ENCODE results near the gene TMEM132A.

TMEM132A gene

DNA sequence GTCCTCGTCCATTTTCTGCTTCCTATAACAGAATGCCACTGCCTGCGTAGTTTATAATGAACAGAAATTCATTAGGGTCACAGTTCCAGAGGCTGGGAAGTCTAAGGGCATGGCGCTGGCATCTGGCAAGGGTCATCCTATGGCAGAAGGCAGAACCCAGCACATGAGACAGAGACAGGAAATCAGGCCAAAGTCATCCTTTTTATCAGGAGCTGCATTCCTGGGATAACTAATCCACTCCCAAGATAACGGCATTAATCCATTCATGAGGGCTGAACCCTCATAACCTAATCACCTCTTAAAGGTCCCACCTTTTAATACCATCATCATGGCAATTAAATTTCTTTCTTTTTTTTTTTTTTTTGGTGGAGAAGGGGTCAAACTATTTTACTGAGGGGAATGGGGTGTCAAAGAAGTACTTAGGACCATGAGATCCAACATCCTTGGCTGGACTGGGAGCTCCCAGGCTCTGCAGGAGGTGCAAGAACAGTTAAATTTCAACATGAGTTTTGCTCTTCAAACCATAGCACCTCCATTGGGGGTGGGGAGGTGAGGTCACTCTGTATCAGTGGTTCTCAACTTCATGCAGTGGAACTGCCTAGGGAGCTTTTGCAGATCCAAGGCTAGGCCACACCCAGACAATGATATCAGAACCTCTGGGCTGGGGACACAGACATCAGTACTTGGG, 5.9 kb upstream of the TMEM132A start:
- H3K4me3 ChIP-seq (ENCODE audit: low read depth, low read length) = no peak overlapping the region
- no peak for TF ChIP-seq CTCF (conservative IDR thresholded peaks at IDR 0.05; ENCODE audit: low read depth, low read length)
- DNase-seq (ENCODE audit: low read depth) = no peak

GRCh38 chr11:60918939-60919265, 5.4 kb upstream of the TMEM132A start:
- no peak for TF ChIP-seq CTCF (conservative IDR thresholded peaks at IDR 0.05; ENCODE audit: low read depth, low read length)
- no peak overlapping the region for H3K4me3 ChIP-seq (ENCODE audit: low read depth, low read length)
- DNase-seq (ENCODE audit: low read depth) = peak; percentile 80

DNA sequence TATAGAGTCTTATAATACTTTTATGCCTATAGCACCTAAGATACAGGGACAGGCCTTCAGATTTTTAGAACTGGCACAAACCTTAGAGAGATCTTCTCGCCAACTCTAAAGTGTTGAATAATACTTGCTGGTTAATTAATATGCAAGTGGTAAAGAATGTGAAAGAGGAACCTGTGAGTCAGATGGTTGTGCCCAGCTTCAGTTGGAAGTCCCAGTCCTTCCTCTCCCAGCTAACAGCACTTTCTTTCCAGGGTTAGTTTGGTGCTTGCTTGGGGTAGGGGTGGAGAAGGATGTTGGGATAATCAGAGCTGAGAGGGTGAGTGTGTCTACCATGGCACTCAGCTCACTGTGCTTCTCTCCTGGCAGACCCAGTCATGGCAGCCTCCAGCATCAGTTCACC, 4.9 kb upstream of the TMEM132A start:
- H3K4me3 ChIP-seq (ENCODE audit: low read depth, low read length) = no peak overlapping the region
- peak; percentile 12 for DNase-seq (ENCODE audit: low read depth)
- TF ChIP-seq CTCF (conservative IDR thresholded peaks at IDR 0.05; ENCODE audit: low read depth, low read length) = no peak

GRCh38 chr11:60919956-60920355, 4.3 kb upstream of the TMEM132A start:
- H3K4me3 ChIP-seq (ENCODE audit: low read depth, low read length) = no peak overlapping the region
- TF ChIP-seq CTCF (conservative IDR thresholded peaks at IDR 0.05; ENCODE audit: low read depth, low read length) = no peak
- DNase-seq (ENCODE audit: low read depth) = no peak

GRCh38 chr11:60921259-60921658, 3.0 kb upstream of the TMEM132A start:
- no peak for DNase-seq (ENCODE audit: low read depth)
- H3K4me3 ChIP-seq (ENCODE audit: low read depth, low read length) = no peak overlapping the region

GRCh38 chr11:60921777-60922335, 2.4 kb upstream of the TMEM132A start:
- no peak for TF ChIP-seq CTCF (conservative IDR thresholded peaks at IDR 0.05; ENCODE audit: low read depth, low read length)
- no peak for DNase-seq (ENCODE audit: low read depth)
- H3K4me3 ChIP-seq (ENCODE audit: low read depth, low read length) = no peak overlapping the region

More at GRCh38 chr11:60921259-60921658, 3.0 kb upstream of the TMEM132A start:
- no peak for TF ChIP-seq CTCF (conservative IDR thresholded peaks at IDR 0.05; ENCODE audit: low read depth, low read length)

DNA sequence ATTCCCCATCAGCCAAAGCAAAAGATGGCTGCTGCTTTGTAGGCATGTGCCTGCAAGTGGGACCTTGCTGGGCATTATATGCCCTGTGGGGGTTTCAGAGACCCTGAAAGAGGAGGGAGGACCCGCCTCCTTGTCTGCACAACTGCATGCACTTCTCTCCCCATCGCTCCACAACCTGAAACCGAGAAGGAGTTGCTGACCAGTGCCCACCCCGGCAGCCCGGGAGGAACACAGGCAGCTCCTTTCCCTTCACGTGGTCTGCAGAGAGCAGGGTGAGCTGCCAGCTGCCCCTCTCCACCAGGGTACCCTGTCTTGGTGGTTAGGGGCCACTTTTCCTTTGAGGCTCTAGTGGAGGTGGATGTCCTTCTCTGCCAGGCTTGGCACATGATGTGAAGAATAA, 1.4 kb upstream of the TMEM132A start:
- no peak for DNase-seq (ENCODE audit: low read depth)
- no peak overlapping the region for H3K4me3 ChIP-seq (ENCODE audit: low read depth, low read length)
- no peak for TF ChIP-seq CTCF (conservative IDR thresholded peaks at IDR 0.05; ENCODE audit: low read depth, low read length)

Measured in choroid plexus epithelial cell (primary cell).